Activated T-helper 1 cell treated with Interleukin-2 at 50 U/mL for 16 hours (primary cell): ENCODE data around the gene VSTM5.
"Not testable (repeated sequence)": the region's sequence is repeated elsewhere in the genome, so short reads cannot be mapped to it uniquely, and the experiment has no call there.

Experiments
- DNase-seq: peaks from one replicate; pipeline ENCODE4 v3.0.0-alpha.2; 2020; ENCODE audit warnings: low read depth

The VSTM5 gene

GRCh38 chr11:93796441-93797231 is 53.8 kb downstream of the VSTM5 start:
- no peak for DNase-seq

GRCh38 chr11:93791493-93791892 is 58.9 kb downstream of the VSTM5 start:
- DNase-seq: no peak

GRCh38 chr11:93784935-93785360 is 65.5 kb downstream of the VSTM5 start:
- no peak for DNase-seq

GRCh38 chr11:93784145-93784934 is 66.1 kb downstream of the VSTM5 start, which contains the start of gene MED17:
TSS of gene MED17 (plus strand) at chr11:93784282. CDS start at chr11:93784514, 232 bp downstream.
- peak; percentile 81 for DNase-seq

- DNase-seq: no peak
Measured at GRCh38 chr11:93783765-93784144, 66.7 kb downstream of the VSTM5 start.

- no peak for DNase-seq
Measured at GRCh38 chr11:93783362-93783761, 67.1 kb downstream of the VSTM5 start.

- DNase-seq: no peak
Measured at GRCh38 chr11:93775289-93775688, 75.1 kb downstream of the VSTM5 start.

GRCh38 chr11:93774560-93774959 is 75.9 kb downstream of the VSTM5 start:
- DNase-seq: not testable (repeated sequence)

GRCh38 chr11:93773601-93774200 is 76.7 kb downstream of the VSTM5 start:
- no peak for DNase-seq

- no peak for DNase-seq
Measured at GRCh38 chr11:93773045-93773477, 77.4 kb downstream of the VSTM5 start.

GRCh38 chr11:93772123-93772522 is 78.3 kb downstream of the VSTM5 start:
- no peak for DNase-seq

- no peak for DNase-seq
Measured at GRCh38 chr11:93770160-93770559, 80.3 kb downstream of the VSTM5 start.
